ENCODE results near the gene LENEP. TPM values are rescaled to one million over a fixed set of nuclear protein-coding genes. Genes with fewer than 3 reads are reported as not detected.

Gene LENEP
- total RNA-seq, 1 experiment from 2014 or later: 2.8 TPM

DNA sequence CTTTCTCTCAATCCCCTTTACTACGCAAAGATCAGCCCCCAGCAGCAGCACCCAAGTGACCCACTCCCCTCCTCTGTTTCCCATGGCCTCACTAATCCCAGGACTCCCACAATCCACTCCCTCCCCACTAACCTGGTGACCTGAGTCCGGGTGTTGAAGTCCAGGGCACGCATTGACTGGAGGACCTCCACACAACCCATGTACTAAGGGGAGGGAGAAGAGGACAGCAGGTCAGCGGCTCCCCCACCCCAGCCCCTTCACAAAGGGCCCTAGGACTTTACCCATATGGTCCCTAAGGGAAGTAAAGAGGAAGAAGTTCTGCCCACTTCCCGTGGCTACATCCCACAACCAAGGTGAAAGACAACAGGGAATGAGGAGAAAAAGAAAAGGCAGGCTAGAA is 24.1 kb upstream of the LENEP start:
- no peak overlapping the region for H2BK15ac ChIP-seq (ENCODE audit: low read depth, low read length)
- H4K20me1 ChIP-seq (ENCODE audit: control insufficient read depth, insufficient read depth, insufficient read length): peaks cover 2% of the 10 kb centered on the region
- no peak overlapping the region for H2AK5ac ChIP-seq (ENCODE audit: insufficient read length, low read length)
- no peak overlapping the region for H4K5ac ChIP-seq (ENCODE audit: insufficient read length, low read depth, low read length)
- H3K4me2 ChIP-seq (ENCODE audit: insufficient read depth, insufficient read length, low read length): peak overlapping the region; percentile 77
- Mint-ChIP-seq H3K4me3 (peak overlapping the region in 1 of 2 experiments; percentile 96; a peak in 4 of 5 replicates), H3K27ac (peak overlapping the region; percentile 33 to 95 (median 50); a peak in 6 of 7 replicates), H3K9me3 (no peaks in the 10 kb centered on the region), H3K27me3 (ENCODE audit: low read depth) (no peaks in the 10 kb centered on the region), H3K36me3 (ENCODE audit: insufficient read depth in 1 of 3, low read depth in 3 of 3) (peaks cover 33 to 50% (median 42%) of the 10 kb centered on the region in 3 experiments), H3K4me1 (peaks cover 40 to 43% of the 10 kb centered on the region in 2 experiments)
- H3K27ac ChIP-seq (ENCODE audit: insufficient read length, low read depth, low read length): no peak overlapping the region
- peaks cover 7% of the 10 kb centered on the region for H3K79me1 ChIP-seq (ENCODE audit: insufficient read depth, low read depth, low read length, poor library complexity, severe bottlenecking)
- H3K9me3 ChIP-seq (ENCODE audit: control insufficient read depth, low read depth, low read length): no peaks in the 10 kb centered on the region
- no peak overlapping the region for H3K4ac ChIP-seq (ENCODE audit: low read depth, low read length)
- H3K4me1 ChIP-seq (ENCODE audit: insufficient read depth, low read length): peaks cover 4% of the 10 kb centered on the region; the same call in 1 of the 2 replicates
- H4K8ac ChIP-seq (replicated peaks; ENCODE audit: insufficient read length, low read depth, low read length): no peak overlapping the region
- H3K56ac ChIP-seq (ENCODE audit: insufficient read length, low read depth, low read length): no peak overlapping the region
- H3K18ac ChIP-seq (ENCODE audit: insufficient read length, low read depth, low read length): no peak overlapping the region
- no peak overlapping the region for H3T11ph ChIP-seq (ENCODE audit: low read length)
- no peak overlapping the region for H2BK120ac ChIP-seq (ENCODE audit: low read depth, low read length, poor library complexity, severe bottlenecking)
- WGBS (ENCODE audit: extremely low coverage, insufficient read length, low lambda C conversion rate): no CpG with 5 or more reads among the region's 5 CpGs
- H2BK5ac ChIP-seq (ENCODE audit: insufficient read length, low read length): no peak overlapping the region
- no peaks in the 10 kb centered on the region for H3K27me3 ChIP-seq (ENCODE audit: insufficient read depth, low read length)
- peaks cover 10% of the 10 kb centered on the region; the same call in 1 of the 2 replicates for H3K79me2 ChIP-seq (ENCODE audit: insufficient read depth, low read length)
- no peak overlapping the region for H2AFZ ChIP-seq (ENCODE audit: low read length)
- H3K23me2 ChIP-seq (ENCODE audit: insufficient read length, low read depth, low read length, poor library complexity, severe bottlenecking): peaks cover 30% of the 10 kb centered on the region
- H2BK20ac ChIP-seq (ENCODE audit: low read depth, low read length, poor library complexity, severe bottlenecking): no peak overlapping the region
- H2BK12ac ChIP-seq (ENCODE audit: insufficient read length, low read depth, low read length): no peak overlapping the region
- no peak overlapping the region for H3K23ac ChIP-seq (ENCODE audit: insufficient read length, low read depth, low read length)
- no peak for DNase-seq
- peak overlapping the region; percentile 59 for H3K9ac ChIP-seq (ENCODE audit: extremely low read depth, insufficient read length, low read length)
- H3K14ac ChIP-seq (ENCODE audit: insufficient read depth, low read length): no peak overlapping the region; the same call in 1 of the 2 replicates
- no peak overlapping the region for H4K91ac ChIP-seq (ENCODE audit: insufficient read length, low read depth, low read length)
- TF ChIP-seq, protein P1, sequence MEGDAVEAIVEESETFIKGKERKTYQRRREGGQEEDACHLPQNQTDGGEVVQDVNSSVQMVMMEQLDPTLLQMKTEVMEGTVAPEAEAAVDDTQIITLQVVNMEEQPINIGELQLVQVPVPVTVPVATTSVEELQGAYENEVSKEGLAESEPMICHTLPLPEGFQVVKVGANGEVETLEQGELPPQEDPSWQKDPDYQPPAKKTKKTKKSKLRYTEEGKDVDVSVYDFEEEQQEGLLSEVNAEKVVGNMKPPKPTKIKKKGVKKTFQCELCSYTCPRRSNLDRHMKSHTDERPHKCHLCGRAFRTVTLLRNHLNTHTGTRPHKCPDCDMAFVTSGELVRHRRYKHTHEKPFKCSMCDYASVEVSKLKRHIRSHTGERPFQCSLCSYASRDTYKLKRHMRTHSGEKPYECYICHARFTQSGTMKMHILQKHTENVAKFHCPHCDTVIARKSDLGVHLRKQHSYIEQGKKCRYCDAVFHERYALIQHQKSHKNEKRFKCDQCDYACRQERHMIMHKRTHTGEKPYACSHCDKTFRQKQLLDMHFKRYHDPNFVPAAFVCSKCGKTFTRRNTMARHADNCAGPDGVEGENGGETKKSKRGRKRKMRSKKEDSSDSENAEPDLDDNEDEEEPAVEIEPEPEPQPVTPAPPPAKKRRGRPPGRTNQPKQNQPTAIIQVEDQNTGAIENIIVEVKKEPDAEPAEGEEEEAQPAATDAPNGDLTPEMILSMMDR (conservative IDR thresholded peaks at IDR 0.05): no peak
